Measurements from ENCODE around the gene IL7R.

The IL7R gene, protein sequence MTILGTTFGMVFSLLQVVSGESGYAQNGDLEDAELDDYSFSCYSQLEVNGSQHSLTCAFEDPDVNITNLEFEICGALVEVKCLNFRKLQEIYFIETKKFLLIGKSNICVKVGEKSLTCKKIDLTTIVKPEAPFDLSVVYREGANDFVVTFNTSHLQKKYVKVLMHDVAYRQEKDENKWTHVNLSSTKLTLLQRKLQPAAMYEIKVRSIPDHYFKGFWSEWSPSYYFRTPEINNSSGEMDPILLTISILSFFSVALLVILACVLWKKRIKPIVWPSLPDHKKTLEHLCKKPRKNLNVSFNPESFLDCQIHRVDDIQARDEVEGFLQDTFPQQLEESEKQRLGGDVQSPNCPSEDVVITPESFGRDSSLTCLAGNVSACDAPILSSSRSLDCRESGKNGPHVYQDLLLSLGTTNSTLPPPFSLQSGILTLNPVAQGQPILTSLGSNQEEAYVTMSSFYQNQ

DNA sequence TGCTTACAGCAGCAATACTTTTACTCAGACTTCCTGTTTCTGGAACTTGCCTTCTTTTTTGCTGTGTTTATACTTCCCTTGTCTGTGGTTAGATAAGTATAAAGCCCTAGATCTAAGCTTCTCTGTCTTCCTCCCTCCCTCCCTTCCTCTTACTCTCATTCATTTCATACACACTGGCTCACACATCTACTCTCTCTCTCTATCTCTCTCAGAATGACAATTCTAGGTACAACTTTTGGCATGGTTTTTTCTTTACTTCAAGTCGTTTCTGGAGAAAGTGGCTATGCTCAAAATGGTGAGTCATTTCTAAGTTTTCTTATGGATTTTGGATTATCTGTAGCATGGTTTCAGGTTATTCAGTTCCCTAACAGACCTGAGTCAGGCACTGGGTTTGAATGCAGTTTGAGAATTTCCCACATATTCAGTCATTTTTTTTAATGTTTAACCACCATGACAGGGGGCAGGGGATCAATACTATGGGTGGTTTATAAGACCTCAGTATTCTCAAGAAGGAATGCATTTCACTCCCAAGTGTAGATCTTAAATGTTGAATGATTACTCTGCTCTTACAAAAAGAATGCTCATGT lies at the start of gene IL7R:
Gene IL7R (plus strand): TSS at position 127 of the 587 bp plus-strand sequence. CDS start 87 bp downstream, at position 214.
- DNase-seq = peak; percentile 90

DNA sequence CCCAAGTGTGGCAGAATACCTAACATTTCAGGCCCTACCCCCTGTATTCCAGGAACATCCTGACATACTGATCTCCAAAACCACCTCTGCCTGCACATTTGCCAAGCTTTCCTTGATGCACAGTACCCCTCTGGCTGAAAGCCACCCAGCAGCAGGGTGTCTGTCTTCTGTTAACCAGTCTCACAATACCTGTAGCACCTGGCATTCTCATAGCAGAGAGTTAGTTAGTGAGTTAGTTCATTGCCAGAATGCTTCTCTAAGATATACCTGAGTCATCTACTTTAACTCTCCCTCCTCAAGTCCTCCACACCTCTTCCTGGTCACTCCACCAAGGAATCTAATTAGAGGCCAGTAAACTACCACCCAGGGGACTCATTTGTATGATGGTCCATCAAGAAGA lies 46.1 kb upstream of the IL7R start:
- no peak for DNase-seq

DNA sequence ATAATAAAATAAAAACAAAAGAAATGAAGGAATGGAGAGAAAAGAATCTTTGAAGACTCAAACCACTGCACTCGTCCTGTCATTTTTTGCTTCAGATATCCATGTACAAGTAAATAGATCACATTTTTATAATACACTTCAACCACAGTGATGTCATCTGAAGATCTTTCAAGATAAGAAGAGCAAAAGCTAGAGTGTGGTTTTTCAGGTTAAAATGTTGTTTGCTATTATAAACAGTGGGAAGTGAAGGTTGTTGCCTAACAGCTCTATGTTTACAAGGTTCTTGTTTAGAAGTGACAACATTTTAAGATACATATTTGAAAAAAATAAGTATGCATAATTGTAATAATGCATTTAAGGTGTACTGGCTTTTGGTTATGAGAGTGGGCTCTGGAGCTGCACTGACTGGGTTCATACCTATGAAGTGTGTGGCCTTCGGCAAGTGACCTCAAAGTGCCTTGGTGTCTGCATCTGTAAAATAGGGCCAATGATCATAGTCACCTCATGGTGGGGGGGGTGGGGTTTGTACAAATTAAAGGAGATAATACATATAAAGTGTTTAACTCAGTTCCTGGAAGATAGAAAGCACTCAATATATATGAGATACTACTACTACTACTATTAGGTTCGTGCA lies 45.5 kb upstream of the IL7R start:
- no peak for DNase-seq

DNA sequence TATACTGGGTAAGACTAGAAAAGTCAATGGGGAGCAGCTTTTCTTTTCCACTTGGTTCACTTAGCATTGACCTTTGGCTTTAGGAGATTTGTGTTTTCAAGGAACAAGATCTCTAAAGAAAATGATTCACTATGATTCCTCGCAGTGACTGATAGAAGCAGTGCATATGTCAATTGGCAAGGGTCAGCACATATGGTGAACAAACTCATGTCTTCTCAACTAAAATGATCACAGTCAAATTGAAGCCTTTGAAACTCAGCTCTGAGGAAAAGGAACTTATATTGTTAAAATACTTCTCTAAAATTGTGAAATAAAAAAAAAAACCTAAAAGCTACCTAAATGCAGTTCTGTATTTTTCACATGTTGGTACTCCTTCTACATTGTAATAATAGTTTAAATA lies 43.2 kb upstream of the IL7R start:
- DNase-seq = peak; percentile 79

DNA sequence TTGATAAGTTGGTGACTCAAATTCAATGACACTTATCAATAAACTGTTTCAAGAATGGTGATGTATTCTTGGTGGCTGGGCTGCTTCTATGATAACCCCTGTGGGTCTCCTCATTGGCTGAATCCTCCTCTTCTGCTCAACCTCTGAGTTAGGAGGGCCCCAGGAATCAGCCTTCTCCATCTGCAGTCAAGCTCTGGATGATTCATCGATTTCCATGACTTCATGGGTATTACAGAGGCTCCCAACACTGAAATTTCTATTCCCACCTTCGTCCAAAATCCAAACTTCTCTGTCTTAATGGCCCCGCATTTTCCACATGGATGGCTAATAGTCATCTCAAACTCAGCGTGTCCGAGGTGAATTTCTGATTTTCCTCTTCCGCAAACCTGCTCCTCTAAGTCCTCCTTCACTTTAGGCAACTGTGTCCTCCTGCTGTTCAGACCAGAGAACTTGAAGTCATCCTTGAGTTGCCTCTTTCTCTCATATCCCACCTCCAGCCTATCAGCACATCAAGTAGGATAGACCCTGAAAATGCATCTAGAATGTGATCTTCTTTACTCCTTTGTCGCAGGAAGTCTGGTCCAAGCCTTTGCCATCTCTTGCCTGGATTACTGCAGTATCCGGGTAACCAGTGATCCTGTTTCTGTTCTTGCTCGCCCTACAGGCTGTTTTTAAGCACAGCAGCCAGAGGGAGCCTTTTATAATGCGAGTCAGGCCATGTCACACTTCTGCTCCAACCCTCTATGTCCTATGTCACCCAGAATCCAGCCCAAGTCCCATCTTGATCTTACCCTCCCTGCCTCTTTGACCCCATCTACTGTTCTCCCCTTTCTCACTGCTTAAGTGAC lies 41.4 kb upstream of the IL7R start:
- DNase-seq = peak; percentile 52

DNA sequence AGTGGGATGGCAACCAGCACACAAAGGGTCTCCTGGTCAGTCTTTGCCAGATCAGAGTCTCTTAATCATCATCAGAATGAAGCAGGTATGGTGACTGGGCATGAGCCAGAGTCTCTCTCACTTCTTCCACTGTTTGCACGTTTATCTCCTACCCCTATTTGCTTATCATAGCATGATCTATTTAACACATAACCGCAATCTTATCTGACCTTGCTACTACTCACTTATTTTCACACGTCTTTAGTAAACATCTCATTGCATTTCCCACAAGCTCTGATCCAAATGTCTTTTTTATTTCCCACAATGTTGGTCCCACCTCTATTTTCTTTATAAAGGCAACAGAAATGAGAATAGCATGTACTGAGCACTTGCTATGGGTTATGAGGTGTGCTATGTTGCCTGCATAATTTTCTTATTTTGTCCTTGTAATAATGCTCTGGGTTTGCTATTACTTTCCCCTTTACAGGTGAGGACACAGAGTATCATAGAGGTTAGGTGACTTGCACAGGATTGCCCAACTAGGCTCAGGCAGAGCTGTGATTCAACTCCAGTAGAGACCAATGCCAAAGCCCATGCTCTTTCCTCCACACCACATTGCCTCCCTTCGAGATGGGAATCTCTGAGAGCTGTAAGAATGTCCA lies 39.7 kb upstream of the IL7R start:
- DNase-seq = no peak

DNA sequence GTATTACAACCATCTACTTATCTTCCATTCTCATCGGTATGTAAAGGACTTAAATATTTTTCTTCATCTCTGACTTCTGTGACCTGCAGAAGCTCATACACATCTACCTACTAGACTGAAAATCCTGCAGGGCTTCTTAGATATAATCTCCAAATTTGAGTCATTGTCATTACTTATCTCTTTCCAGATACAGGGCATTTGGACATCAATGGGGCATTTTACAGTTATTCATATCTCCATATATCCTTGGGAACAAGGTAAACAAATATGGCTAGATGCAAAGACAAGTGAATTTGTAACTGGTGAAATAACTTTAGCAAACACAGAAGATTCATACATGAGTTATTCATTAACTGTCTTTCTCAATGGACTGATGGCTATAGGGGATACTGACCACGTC lies 37.7 kb upstream of the IL7R start:
- DNase-seq = no peak

DNA sequence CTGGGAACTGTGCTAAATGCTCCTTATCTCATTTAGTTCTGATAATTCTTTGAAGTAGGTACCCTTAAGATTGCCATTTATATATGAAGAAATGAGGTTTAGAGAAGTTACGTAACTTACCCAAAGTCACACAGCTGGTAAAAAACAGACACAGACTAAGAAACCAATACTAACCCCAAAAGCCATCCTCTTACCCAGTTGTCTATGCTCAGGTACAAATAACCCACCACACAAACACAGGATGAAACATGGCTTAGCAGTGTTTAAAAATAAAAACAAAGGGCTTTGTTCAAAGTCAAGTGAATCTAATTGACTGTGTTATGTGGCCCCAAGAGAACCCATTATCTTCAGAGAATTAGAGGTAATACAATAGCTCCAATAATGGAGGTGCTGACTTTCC lies 37.0 kb upstream of the IL7R start:
- DNase-seq = no peak

DNA sequence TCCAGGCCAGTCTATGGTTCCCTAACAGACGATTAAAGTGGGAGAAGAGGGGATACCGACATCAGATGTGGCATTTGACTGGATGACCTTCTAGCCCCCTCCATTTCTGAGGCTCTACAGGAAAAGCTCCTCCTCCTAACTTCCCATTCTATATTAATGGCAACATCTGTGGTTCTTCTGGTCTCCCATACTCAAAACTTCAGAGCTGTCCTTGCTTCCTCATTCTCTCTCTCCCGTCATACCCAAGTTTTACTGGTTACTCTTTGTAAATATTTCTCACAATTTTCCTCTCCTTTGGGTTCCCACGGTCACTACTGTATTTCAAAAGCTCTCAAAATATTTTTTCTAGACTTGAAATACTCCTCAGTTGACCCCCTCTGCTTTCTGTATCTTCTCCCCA lies 36.0 kb upstream of the IL7R start:
- peak; percentile 71 for DNase-seq

DNA sequence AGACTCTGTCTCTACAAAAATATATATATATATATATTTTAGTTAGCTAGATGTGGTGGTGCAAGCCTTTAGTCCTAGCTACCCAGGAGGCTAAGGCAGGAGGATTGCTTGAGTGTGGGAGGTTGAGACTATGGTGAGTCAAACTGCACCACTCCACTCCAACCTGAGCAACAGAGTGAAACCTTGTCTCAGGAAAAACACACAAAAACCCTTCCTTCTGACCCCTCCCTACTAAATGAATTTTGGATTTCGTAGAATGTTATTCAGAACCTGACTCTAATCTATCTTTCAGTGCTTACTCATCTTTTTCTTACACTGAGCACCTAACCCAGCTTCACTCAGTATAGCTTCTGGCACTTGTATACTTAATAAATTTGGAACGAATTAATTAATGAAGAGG lies 35.2 kb upstream of the IL7R start:
- no peak for DNase-seq

DNA sequence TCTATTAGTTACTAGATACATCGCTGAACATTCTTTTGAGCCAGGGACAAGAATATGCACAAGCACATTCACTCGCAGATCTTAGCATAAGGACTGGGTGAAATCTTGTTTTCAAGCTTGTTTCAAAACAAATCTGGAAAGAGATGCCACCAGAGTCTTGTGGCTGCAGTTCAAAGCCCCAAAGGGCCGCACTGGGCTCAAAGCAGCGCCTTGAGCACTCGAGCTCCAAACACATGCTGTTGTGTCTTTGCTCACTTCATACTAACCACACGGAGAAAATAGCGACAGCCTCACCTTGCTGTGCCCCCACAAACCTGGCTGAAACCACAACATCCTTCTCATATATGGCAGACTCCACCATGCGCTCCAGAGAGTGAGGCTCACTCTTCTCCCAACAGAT lies 34.2 kb upstream of the IL7R start:
- DNase-seq = no peak

DNA sequence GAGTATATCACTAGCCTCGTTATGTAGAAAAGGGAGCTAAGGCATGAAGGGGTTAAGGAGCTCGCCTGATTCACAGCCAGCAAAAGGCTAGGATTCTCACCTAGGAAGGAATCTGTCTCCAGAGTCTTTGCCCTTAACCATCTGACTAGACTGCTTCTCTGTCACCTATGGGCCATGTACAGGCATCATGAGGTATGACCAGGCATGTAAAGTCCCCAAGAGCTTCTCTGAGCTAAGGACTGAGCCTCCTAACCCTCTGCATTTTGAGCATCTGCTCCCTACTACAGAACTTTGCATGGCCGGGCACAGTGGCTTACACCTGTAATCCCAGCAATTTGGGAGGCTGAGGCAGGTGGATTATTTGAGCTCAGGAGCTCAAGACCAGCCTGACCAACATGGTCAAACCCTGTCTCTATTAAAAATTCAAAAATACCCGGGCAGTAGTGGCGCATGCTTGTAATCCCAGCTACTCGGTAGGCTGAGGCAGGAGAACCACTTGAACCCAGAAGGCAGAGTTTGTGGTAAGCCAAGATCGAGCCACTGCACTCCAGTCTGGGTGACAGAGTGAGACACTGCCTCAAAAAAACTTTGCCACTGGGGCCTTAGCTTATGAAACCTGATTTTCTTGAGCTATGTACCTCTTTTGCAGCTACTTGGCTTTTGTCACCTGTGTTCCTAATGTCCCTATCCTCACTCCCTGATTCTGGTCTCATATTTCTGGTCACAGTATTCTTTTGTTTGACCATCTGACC lies 33.2 kb upstream of the IL7R start:
- no peak for DNase-seq

DNA sequence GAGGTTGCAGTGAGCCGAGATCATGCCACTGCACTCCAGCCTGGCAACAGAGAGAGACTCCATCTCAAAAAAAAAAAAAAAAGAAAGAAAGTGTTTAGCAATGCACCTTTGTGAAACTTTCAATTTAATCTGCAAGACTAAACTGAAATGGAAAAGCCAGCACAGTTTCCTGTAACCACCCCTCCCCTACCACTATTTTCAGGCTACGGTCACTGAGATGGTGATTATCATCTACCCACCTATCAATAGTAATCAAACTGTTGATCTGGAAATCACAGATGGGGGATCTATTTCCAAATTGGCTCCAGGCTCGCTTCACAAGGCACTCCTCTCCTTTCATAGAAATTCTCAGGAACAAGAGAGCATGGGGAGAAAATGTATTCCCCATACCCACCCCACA lies 30.6 kb upstream of the IL7R start:
- DNase-seq = no peak

DNA sequence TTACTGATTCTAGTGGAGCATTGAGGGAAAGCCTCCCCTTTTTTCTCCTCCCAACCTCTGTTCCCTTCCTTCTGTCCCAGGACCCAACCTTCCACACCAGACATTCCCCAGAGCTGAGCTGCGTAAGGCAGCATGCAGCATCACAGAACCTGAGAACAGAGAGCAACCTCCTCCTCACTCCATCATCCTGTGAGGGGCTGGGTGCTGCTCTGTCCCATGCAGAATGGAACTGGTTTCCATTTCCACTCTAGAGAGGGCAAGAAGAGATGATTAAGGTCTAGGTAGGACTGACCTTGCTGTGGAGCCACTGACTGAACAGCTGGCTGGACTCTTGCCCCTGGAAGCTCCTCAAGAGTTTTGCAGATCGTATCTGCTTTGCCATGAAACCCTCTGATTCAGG lies 30.1 kb upstream of the IL7R start:
- DNase-seq = no peak

DNA sequence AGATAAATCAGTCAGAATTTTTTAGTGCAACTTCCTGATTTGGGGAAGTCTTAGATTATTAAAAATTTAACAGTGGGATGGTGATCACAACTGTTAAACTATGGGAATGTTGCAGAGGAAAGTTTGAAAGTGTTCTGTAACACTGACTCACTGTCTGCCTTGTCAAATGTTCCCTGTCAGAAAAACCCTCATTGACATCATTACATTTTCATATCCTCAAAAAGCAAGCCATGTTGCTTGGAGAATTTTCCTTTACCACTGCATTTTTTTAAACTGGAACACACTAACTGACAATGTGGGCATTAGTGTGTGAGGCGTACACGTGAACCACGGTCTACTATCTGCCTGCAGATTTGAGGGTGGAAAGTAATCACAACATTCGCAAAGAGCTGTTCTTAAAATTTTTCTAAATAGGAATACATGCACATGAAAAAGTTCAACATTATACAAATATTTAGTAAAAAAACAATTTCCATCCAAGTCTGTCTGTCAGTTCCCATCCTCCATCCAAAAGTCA lies 28.6 kb upstream of the IL7R start:
- peak; percentile 89 for DNase-seq

DNA sequence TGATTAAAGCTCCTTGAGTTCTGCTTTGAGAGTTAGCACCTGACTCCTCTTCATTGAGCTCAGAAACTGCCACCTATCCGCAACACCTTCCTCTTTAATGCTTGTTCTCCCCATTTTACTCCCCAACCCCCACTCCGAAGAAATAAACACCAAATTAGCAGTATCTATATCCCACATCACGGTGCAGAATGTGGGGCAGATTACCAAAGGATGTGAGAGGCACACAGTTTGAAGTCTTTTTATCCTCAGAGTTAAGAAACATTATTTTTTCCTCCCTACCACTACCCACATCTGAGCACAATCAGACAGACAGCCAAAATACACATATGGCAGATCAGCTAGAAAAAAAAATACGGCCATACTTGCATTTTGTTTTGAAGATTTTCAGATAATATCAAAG lies 26.1 kb upstream of the IL7R start:
- no peak for DNase-seq

DNA sequence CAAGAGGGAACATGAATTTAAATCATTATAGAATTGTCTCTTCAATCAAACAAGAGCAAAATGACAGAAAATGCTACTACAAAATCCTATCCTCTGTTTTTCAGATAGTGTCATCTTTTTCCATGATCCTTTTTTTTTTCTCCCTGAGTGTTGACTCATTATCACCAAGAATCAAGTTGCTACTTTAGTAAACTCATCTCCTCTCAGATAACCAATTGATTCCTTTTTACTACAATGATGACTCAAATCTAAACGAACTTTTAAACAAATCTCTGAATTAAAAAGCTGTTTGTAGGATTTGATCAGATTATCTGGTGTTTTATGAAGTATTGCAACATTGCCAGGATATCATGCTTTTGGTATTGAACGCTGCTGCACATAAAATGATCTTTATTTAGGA lies 23.9 kb upstream of the IL7R start:
- no peak for DNase-seq

DNA sequence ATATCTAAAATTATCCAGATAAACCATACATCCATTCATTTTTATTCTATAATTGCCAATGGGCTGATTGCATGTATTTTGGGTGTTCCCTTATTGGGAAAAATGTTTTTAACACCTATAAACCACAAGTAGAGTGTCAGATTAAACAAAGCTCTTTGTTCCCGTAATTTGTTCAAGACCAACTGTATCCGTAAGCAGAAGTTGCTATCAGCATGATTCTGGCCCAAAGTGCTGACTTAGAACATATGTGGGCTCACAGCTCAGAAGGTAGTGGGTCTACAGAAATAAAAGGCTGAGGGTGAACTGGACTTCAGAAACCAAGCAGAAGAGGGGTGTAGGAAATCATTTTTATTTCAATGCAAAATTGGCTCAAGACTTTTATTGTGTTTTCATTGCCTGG lies 23.5 kb upstream of the IL7R start:
- DNase-seq = no peak

DNA sequence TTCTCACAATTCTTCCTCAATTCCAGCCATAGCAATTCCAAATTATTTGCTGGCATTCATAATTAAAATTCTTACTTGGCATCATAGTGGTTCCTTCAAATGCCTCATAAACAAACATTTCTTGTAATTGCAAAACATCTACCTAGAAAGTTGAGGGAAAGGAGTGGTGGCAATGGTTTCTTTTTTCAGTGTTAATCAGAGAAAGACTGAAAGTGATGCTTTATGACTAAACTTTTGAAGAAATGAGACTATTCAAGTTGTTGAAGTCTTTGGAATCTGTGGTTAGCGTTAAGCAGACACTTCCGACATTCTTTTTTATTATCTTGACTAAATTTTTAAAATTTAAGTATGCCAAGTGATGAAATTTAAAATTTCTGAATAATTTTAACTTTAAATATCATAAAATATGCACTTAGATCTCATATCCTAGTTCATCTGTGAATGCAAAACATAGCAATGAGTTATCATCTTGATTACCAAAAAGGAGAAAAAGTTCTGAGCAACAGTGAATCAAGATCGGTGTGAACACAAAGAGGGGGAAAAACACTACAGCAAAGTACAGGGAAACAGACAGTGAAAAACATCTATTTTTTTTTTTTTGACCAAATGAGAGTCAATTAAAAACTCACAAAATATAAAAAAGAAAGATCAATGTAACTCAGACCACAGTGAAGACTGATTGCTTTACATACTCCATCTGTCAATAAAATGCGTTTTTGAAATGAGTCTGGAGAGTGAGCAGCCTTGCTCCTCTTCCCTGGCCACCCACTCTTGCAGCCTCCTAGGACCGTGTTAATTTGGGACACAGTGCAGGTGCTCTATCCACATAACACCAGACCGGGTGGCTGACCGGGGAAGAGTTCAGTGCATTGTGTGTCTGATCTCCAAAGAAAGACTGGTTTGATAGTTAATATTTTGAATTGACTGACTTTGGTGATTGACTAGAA lies 20.6 kb upstream of the IL7R start:
- no peak for DNase-seq

DNA sequence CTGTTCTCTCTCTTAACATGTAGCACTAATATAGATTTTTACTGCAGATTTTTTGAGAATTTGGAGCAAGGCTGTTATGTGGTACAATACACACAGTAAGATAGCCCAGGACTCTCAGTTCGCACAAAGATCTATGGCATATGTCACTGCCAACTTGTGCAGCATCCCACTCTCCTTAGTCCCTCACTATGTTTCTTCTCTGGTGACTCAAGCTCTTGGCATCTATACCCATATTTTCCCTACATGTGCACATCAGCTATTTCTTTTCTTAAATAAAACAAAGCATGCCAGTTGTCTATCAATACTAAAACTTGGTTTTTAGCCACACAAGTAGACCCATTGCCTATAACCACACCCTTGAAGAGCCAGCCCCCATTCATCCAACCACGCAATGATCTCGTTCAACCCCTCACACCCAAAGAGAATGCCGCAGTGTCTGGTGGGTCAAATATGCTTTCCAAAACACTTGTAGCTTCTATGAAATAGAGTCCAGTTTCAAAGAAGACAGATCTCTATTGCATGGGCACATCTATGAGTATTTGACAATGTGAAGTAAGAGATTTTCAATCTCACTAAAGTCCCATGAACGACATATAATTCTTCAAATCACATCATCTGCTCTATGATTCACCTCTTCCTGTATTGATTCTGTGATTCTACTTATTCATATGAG lies 18.2 kb upstream of the IL7R start:
- DNase-seq = no peak

Data from inflammatory macrophage treated with lipopolysaccharide for 4 hours (primary cell).